SH-SY5Y (cell line): ENCODE data around the gene FBLN2.

Experiments used
- GATA2 ChIP-seq: IDR thresholded peaks from 2 replicates; pipeline ENCODE4 v1.6.1; 2011; ENCODE audit warnings: mild to moderate bottlenecking, low read depth, low read length
- GATA3 ChIP-seq: IDR thresholded peaks from 2 replicates; pipeline ENCODE4 v1.6.1; 2011; ENCODE audit warnings: low read depth, mild to moderate bottlenecking, low read length, moderate library complexity

DNA sequence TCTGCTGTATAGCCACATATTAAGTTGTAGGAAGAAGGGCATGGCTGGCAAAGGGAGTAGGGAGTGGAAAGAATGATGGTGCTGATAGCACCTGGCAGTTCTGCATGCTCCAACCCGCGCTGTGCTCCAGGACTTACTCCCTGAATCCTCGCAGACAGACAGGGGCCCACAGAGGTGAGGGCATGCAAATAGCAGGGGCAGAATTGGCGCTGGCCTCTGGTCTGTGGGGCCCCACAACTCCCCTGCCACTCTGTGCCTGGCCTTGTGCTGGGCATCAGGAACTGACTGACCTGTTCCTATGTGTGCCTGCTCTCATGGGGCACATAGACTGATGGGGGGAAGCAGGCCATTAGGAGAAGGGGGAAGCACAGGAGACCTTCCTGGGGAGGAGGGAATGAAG lies 47.9 kb upstream of the FBLN2 start:
- TF ChIP-seq GATA2 (no peak), GATA3 (no peak)
